Endometrium (tissue), 2 donors: Measurements from ENCODE around the gene CCDC188.

Experiments
- FAIRE-seq: peaks from 2 replicates; lab custom pipeline; 2012; peaks lifted over from hg19 to GRCh38; lab: Jason Lieb, UNC
- donor health status: control.
- donor health status: control.

The CCDC188 gene

GRCh38 chr22:20105456-20106204 lies 45.2 kb downstream of the CCDC188 start:
- FAIRE-seq: no peak

- no peak for FAIRE-seq
These were observed 48.6 kb downstream of the CCDC188 start for GRCh38 chr22:20102203-20102780.

GRCh38 chr22:20101638-20102037 lies 49.2 kb downstream of the CCDC188 start:
- FAIRE-seq: no peak

- no peak for FAIRE-seq
These were observed 51.6 kb downstream of the CCDC188 start for GRCh38 chr22:20099099-20099711.
